Mesenchymal stem cell (in vitro differentiated cells and primary cell): Measurements from ENCODE around the gene MDFIC2.

ENCODE experiments used
- DNase-seq: peaks from one replicate; pipeline ENCODE4 v3.0.0-alpha.2; 2013
- H2AFZ ChIP-seq: one replicate; pipeline ENCODE4 v1.6.1; 2013; ENCODE audit warnings: low read depth, mild to moderate bottlenecking, control low read depth, inconsistent platforms, low read length, moderate library complexity
- H2AK5ac ChIP-seq: 2 replicates; pipeline ENCODE4 v1.6.1; 2013; ENCODE audit warnings: low read length, moderate library complexity, mild to moderate bottlenecking, inconsistent platforms; ENCODE audit not compliant: severe bottlenecking
- H2BK120ac ChIP-seq: one replicate; pipeline ENCODE4 v1.6.1; 2013; ENCODE audit warnings: low read depth, mild to moderate bottlenecking, inconsistent platforms, low read length, moderate library complexity
- H2BK12ac ChIP-seq, 2 experiments: one replicate each; pipeline ENCODE4 v1.6.1; 2013; ENCODE audit warnings: inconsistent platforms in 2 of 2, low read length in 2 of 2, mild to moderate bottlenecking in 2 of 2, moderate library complexity in 2 of 2, control low read depth in 1 of 2
- H2BK15ac ChIP-seq: one replicate; pipeline ENCODE4 v1.6.1; 2013; ENCODE audit warnings: mild to moderate bottlenecking, low read depth, inconsistent platforms; ENCODE audit not compliant: poor library complexity, severe bottlenecking
- H2BK5ac ChIP-seq: 2 replicates; pipeline ENCODE4 v1.6.1; 2013; ENCODE audit warnings: low read depth, mild to moderate bottlenecking, low read length, control low read depth, inconsistent platforms; ENCODE audit not compliant: poor library complexity, severe bottlenecking
- H3K14ac ChIP-seq, 2 experiments: one replicate each; pipeline ENCODE4 v1.6.1; 2013; ENCODE audit warnings: inconsistent platforms in 2 of 2, low read length in 2 of 2, control low read depth in 1 of 2, mild to moderate bottlenecking in 1 of 2, moderate library complexity in 1 of 2
- H3K18ac ChIP-seq, 2 experiments: one replicate each; pipeline ENCODE4 v1.6.1; 2013; ENCODE audit warnings: inconsistent platforms in 2 of 2, low read length in 2 of 2, control low read depth in 1 of 2, low read depth in 1 of 2, mild to moderate bottlenecking in 1 of 2
- H3K23ac ChIP-seq, 2 experiments: one replicate each; pipeline ENCODE4 v1.6.1; 2013; ENCODE audit warnings: inconsistent platforms in 2 of 2, low read length in 2 of 2, mild to moderate bottlenecking in 2 of 2, moderate library complexity in 2 of 2, control low read depth in 1 of 2
- H3K27ac ChIP-seq: 2 replicates; pipeline ENCODE4 v1.5.1; 2013; ENCODE audit warnings: mild to moderate bottlenecking, moderate library complexity, low read length, control low read depth, inconsistent platforms; ENCODE audit not compliant: poor library complexity, severe bottlenecking
- H3K27me3 ChIP-seq, 2 experiments: 2 replicates each; pipeline versions ENCODE4 v1.6.1 to v1.7.0; 2013; ENCODE audit warnings: low read length in 2 of 2, mild to moderate bottlenecking in 2 of 2, moderate library complexity in 2 of 2, control low read depth in 1 of 2, inconsistent platforms in 1 of 2; ENCODE audit not compliant: control insufficient read depth in 1 of 2, insufficient read depth in 1 of 2
- H3K36me3 ChIP-seq, 2 experiments: 2 replicates each; pipeline versions ENCODE4 v1.6.1 to v1.7.0; 2013; ENCODE audit warnings: low read length in 2 of 2, control low read depth in 1 of 2, inconsistent platforms in 1 of 2, low read depth in 1 of 2, mild to moderate bottlenecking in 1 of 2; ENCODE audit not compliant: insufficient read depth in 2 of 2, control insufficient read depth in 1 of 2
- H3K4ac ChIP-seq, 2 experiments: one replicate each; pipeline ENCODE4 v1.6.1; 2013; ENCODE audit warnings: inconsistent platforms in 2 of 2, low read length in 2 of 2, mild to moderate bottlenecking in 2 of 2, moderate library complexity in 2 of 2, control low read depth in 1 of 2, low read depth in 1 of 2
- H3K4me1 ChIP-seq: 2 replicates; pipeline ENCODE4 v1.6.1; 2013; ENCODE audit warnings: low read depth, low read length, control low read depth; ENCODE audit not compliant: control insufficient read depth, insufficient read depth
- H3K4me2 ChIP-seq: 2 replicates; pipeline ENCODE4 v1.6.1; 2013; ENCODE audit warnings: low read length, mild to moderate bottlenecking, inconsistent platforms; ENCODE audit not compliant: poor library complexity, severe bottlenecking
- H3K4me3 ChIP-seq, 2 experiments: 2 replicates each; pipeline versions ENCODE4 v1.5.1 to v1.7.0; 2013; ENCODE audit warnings: low read length in 2 of 2, mild to moderate bottlenecking in 2 of 2, control low read depth in 1 of 2, low read depth in 1 of 2; ENCODE audit not compliant: insufficient read depth in 1 of 2
- H3K79me1 ChIP-seq: replicated peaks from 2 replicates; pipeline ENCODE4 v1.6.1; 2013; ENCODE audit warnings: mild to moderate bottlenecking, control low read depth, low read length, inconsistent platforms; ENCODE audit not compliant: poor library complexity, severe bottlenecking
- H3K9ac ChIP-seq: 2 replicates; pipeline ENCODE4 v1.7.0; 2013; ENCODE audit warnings: mild to moderate bottlenecking, low read length, moderate library complexity
- H3K9me3 ChIP-seq: 2 replicates; pipeline ENCODE4 v1.7.0; 2013; ENCODE audit warnings: mild to moderate bottlenecking, low read length; ENCODE audit not compliant: control insufficient read depth
- H4K8ac ChIP-seq: one replicate; pipeline ENCODE4 v1.6.1; 2013; ENCODE audit warnings: inconsistent platforms, mild to moderate bottlenecking, low read length, moderate library complexity
- H4K91ac ChIP-seq: one replicate; pipeline ENCODE4 v1.6.1; 2013; ENCODE audit warnings: mild to moderate bottlenecking, low read length, inconsistent platforms
- whole genome bisulfite sequencing: methylation state at CpG from one replicate; pipeline ENCODE4 v1.1.7; 2013; ENCODE audit warnings: mixed read lengths; 5-methylcytosine and 5-hydroxymethylcytosine counted together

The MDFIC2 gene

DNA sequence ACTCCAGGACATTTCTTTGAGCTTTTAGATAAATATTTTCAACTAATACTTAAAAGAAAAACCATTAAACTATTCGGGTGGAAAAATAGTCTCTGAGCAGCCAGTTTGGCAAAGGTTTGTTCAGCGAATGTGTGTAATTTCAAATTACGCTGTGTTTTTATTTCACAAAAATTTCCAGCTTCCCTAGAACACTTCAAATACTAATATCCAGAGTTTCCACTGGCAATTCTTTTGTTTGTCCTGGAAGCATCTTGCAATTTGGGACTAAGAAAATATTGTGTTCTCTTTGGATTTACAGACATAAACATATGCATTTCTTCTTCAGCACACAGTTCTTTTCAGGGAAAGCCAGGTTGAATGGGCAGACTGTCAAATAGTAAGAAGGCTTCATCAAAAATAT, 61.9 kb downstream of the MDFIC2 start:
- Histone ChIP-seq H3K4ac (no peak overlapping the region), H3K9me3 (peaks cover 3% of the 10 kb centered on the region), H4K8ac (no peak overlapping the region), H3K36me3 (no peaks in the 10 kb centered on the region), H3K9ac (no peak overlapping the region), H3K27ac (no peak overlapping the region), H2AFZ (no peak overlapping the region), H2BK12ac (no peak overlapping the region), H2BK5ac (no peak overlapping the region), H3K18ac (no peak overlapping the region), H3K23ac (no peak overlapping the region), H2BK120ac (no peak overlapping the region), H3K14ac (no peak overlapping the region), H2BK15ac (no peak overlapping the region), H4K91ac (no peak overlapping the region), H3K4me2 (no peak overlapping the region), H3K4me3 (no peak overlapping the region), H3K79me1 (no peaks in the 10 kb centered on the region), H3K27me3 (no peaks in the 10 kb centered on the region), H2AK5ac (no peak overlapping the region), H3K4me1 (no peaks in the 10 kb centered on the region)
- DNase-seq, result no peak
- WGBS, result 71% methylated on average over 1 of the region's 3 CpGs

DNA sequence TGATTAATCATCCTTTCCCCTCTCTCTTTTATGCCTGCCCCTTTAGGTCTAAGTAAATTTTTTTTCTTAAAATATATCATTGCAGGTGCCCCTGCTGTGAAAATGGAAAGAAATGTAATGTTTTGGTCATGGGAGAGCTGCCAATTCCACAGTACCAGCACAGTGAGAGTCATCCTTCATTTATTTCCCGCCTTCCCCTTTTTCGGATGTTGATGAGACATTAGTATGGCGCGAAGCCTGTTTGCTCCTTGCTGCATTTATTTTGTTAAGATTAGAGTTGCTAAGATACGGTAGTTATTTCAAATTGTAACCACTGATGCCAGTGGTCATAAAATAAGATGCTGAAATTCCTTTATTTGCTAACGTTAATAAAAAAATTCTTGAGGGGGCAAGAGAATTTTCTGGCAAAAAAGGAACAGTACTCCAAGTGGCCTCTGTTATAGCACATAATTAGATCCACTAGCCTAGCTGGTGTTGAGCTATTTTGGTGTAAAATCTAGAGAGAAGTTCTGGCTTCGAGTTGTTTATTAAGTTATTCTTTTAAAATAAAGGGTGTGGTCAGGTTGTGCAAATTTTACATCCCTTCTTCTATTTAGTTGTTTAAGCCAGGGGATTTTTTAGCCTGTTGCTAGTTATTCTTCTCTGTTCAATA, 62.8 kb downstream of the MDFIC2 start:
- Histone ChIP-seq H3K14ac (no peak overlapping the region), H3K27me3 (no peaks in the 10 kb centered on the region), H3K27ac (no peak overlapping the region), H3K36me3 (no peaks in the 10 kb centered on the region), H4K8ac (no peak overlapping the region), H3K79me1 (no peaks in the 10 kb centered on the region), H3K4me1 (no peaks in the 10 kb centered on the region), H3K4me3 (no peak overlapping the region), H4K91ac (no peak overlapping the region), H2BK120ac (no peak overlapping the region), H2BK12ac (no peak overlapping the region), H3K9me3 (peaks cover 3% of the 10 kb centered on the region), H2AFZ (no peak overlapping the region), H3K9ac (no peak overlapping the region), H2BK15ac (no peak overlapping the region), H2BK5ac (no peak overlapping the region), H3K4ac (no peak overlapping the region), H2AK5ac (no peak overlapping the region), H3K18ac (no peak overlapping the region), H3K4me2 (no peak overlapping the region), H3K23ac (no peak overlapping the region)
- DNase-seq, result no peak
- 86% methylated on average over 7 of the region's 7 CpGs for WGBS

DNA sequence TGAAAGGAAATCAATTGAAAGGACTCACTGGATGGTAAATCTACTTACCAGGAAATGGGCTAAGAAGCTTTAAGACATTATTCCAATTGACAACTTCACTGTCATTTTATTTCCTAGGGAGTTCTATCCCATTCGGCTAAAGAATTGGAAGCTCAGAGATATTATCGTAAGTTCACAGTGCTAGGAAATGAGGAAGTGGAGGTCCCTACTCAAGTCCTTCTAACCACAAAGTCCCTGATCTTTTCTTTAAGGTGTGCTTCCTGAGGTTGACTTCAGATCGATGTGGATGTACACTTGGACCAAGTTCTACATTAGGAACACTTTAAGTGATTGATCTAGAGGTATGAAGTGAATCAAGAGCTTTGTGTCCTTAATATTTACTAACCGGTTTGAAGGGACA, 63.6 kb downstream of the MDFIC2 start:
- no peak overlapping the region for H4K8ac ChIP-seq
- no peak overlapping the region for H3K27ac ChIP-seq
- no peak for DNase-seq
- H3K4me1 ChIP-seq, result no peaks in the 10 kb centered on the region
- no peak overlapping the region for H2BK12ac ChIP-seq
- H3K36me3 ChIP-seq, result no peaks in the 10 kb centered on the region
- H3K4me2 ChIP-seq, result no peak overlapping the region
- H3K27me3 ChIP-seq, result no peaks in the 10 kb centered on the region
- H3K14ac ChIP-seq, result no peak overlapping the region
- H2BK120ac ChIP-seq, result no peak overlapping the region
- H3K79me1 ChIP-seq, result no peaks in the 10 kb centered on the region
- H3K9me3 ChIP-seq, result peaks cover 3% of the 10 kb centered on the region
- 79% methylated on average over 4 of the region's 4 CpGs for WGBS
- no peak overlapping the region for H3K18ac ChIP-seq
- H4K91ac ChIP-seq, result no peak overlapping the region
- H2BK15ac ChIP-seq, result no peak overlapping the region
- H3K23ac ChIP-seq, result no peak overlapping the region
- no peak overlapping the region for H2BK5ac ChIP-seq
- no peak overlapping the region for H3K9ac ChIP-seq
- H3K4me3 ChIP-seq, result no peak overlapping the region
- H3K4ac ChIP-seq, result no peak overlapping the region
- H2AFZ ChIP-seq, result no peak overlapping the region
- no peak overlapping the region for H2AK5ac ChIP-seq

DNA sequence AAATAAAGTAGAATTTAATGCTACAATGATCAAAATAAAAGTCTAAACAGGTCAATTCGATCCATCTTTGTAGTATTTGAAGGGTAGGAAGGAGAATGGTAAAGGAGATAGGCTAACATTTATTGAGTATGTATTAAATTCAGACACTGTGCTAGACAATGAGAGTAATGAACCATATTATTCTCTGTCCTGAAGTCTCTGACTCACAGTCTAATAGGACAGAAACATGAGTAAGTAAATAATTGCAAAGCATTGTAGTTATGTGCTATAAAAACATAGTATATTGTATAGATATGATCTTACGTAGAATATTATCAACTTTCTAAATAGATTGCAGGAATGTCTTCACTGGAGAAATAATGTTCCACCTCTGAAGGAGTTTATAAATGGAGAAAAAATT, 64.5 kb downstream of the MDFIC2 start:
- H3K4me1 ChIP-seq, result no peaks in the 10 kb centered on the region
- no peak overlapping the region for H3K9ac ChIP-seq
- H2AK5ac ChIP-seq, result no peak overlapping the region
- H4K91ac ChIP-seq, result no peak overlapping the region
- no peak overlapping the region for H2BK15ac ChIP-seq
- H3K9me3 ChIP-seq, result peaks cover 3% of the 10 kb centered on the region
- no peak overlapping the region for H3K4me2 ChIP-seq
- H2AFZ ChIP-seq, result no peak overlapping the region
- no peaks in the 10 kb centered on the region for H3K27me3 ChIP-seq
- no peak overlapping the region for H3K4ac ChIP-seq
- H2BK120ac ChIP-seq, result no peak overlapping the region
- DNase-seq, result no peak
- H2BK12ac ChIP-seq, result no peak overlapping the region
- no peak overlapping the region for H3K23ac ChIP-seq
- no peak overlapping the region for H3K14ac ChIP-seq
- no peak overlapping the region for H4K8ac ChIP-seq
- H3K36me3 ChIP-seq, result no peaks in the 10 kb centered on the region
- WGBS, result 56% methylated on average over 1 of the region's 2 CpGs
- H3K4me3 ChIP-seq, result no peak overlapping the region
- H3K27ac ChIP-seq, result no peak overlapping the region
- H2BK5ac ChIP-seq, result no peak overlapping the region
- no peak overlapping the region for H3K18ac ChIP-seq
- H3K79me1 ChIP-seq, result no peaks in the 10 kb centered on the region
